GM12891 (cell line): ENCODE data around the gene C1QTNF3.

Experiments
- POLR2A ChIP-seq: IDR thresholded peaks from 2 replicates; pipeline ENCODE4 v1.6.1; 2011; ENCODE audit warnings: low read depth, low read length, control low read depth
- POLR2AphosphoS5 ChIP-seq: IDR thresholded peaks from 2 replicates; pipeline ENCODE4 v1.6.1; 2011; ENCODE audit warnings: low read depth, low read length, control low read depth
- POU2F2 ChIP-seq: IDR thresholded peaks from 2 replicates; pipeline ENCODE4 v1.6.1; 2011; ENCODE audit warnings: low read depth, mild to moderate bottlenecking, control low read depth, low read length, moderate library complexity
- SPI1 ChIP-seq: IDR thresholded peaks from 2 replicates; pipeline ENCODE4 v1.6.1; 2011; ENCODE audit warnings: low read depth, low read length, control low read depth
- TAF1 ChIP-seq: IDR thresholded peaks from 2 replicates; pipeline ENCODE4 v1.6.1; 2011; ENCODE audit warnings: low read depth, low read length, control low read depth

DNA sequence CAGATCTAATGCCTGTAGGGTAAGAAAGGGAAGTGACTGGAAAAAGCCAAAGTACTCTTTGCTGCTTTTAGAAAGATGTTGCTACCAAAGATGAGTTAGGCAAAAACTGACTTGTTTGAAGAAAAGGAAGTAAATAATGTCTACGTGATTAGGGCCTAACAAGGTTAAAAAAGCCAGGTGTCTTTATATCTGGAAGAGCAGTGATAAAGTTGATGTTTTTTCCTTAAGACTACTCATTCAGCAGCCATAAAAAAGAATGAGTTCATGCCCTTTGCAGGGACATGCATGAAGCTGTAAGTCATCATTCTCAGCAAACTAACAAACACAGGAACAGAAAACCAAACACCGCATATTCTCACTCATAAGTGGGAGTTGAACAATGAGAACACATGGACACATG lies 21.7 kb downstream of the C1QTNF3 start:
- TF ChIP-seq POLR2AphosphoS5 (no peak), POLR2A (no peak), TAF1 (no peak), POU2F2 (no peak), SPI1 (no peak)
